Umbilical cord (tissue), 2 donors: ENCODE data around the gene ZMYND11. TPM values are rescaled to one million over a fixed set of nuclear protein-coding genes. Genes with fewer than 3 reads are reported as not detected.
"Not testable (repeated sequence)": the region's sequence is repeated elsewhere in the genome, so short reads cannot be mapped to it uniquely, and the experiment has no call there.

Source experiments
- DNase-seq: peaks from one replicate; pipeline ENCODE4 v3.0.0-alpha.2; 2015; ENCODE audit warnings: low spot score
- total RNA-seq: library from RNA; depleted of rRNA; stranded (reverse); fragments of >200 nt; gene quantifications from one replicate; pipeline ENCODE4 v1.2.3, GENCODE V29; 2014; ENCODE audit warnings: low replicate concordance; ENCODE audit not compliant: insufficient read depth

The ZMYND11 gene
- total RNA-seq, 1 donor from 2014 or later = 68.1 TPM

DNA sequence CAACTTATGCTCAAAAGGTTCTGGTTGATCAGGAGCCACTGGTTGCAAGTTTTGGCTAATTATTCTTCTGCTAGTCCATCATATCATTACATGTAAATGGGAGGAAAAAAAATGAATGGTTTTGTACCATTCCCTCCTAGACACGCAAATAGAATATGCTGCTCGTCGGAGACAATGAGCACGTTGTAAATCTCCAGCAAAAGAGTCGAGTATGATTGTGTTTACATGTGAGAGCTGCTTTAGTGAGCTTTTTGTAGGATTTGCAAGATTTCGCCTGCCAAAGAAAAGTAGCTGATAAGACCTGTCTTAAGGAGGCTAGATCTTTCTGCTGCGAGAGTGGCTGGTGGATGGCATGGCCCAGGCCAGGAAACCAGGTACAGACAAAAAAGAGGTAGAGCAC lies 109.0 kb downstream of the ZMYND11 start:
- DNase-seq = peak; percentile 26

DNA sequence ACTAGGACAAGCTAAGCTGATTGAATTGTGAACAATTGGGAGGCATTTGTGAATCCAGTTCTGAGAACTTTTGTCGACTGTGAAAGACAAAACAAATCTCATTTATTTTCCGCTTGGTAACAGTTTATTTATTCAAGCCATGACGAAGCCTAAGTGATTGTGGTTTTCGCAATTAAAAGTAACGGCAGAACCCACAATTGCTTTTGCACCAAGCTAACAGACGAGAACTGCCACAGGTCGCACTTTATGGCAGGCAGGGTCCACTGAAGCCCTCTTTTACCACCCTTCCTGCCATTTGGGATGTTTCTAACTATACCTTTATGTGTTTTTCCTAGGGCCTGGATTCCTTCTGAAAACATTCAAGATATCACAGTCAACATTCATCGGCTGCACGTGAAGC lies 111.2 kb downstream of the ZMYND11 start:
- DNase-seq = no peak

DNA sequence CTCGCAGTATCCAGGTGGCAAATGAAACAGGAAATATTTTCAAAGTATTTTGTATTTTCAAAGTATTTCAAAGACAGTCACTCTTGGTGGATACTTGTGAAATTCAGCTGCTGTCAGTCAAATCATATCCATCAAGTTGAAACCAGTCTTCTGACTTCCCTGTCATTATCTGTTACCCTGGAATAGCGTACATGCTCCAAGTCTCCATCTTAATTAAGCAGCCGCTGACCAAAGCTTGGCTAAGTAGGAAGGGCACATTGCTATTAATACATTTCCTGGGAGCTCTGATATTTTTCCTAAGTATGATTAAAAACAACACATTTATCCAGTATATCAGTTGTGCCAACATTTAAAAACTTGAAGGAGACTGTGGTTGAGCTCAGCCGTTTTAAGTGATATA lies 112.2 kb downstream of the ZMYND11 start:
- DNase-seq = no peak

DNA sequence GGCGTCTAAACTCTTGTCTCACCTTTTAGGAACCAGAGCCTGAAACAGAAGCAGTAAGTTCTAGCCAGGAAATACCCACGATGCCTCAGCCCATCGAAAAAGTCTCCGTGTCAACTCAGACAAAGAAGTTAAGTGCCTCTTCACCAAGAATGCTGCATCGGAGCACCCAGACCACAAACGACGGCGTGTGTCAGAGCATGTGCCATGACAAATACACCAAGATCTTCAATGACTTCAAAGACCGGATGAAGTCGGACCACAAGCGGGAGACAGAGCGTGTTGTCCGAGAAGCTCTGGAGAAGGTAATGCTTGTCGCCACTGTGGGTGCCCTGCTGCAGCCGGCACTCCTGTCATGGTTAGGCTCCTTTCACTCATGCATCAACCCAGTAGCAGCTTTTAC lies 113.1 kb downstream of the ZMYND11 start:
- no peak for DNase-seq

DNA sequence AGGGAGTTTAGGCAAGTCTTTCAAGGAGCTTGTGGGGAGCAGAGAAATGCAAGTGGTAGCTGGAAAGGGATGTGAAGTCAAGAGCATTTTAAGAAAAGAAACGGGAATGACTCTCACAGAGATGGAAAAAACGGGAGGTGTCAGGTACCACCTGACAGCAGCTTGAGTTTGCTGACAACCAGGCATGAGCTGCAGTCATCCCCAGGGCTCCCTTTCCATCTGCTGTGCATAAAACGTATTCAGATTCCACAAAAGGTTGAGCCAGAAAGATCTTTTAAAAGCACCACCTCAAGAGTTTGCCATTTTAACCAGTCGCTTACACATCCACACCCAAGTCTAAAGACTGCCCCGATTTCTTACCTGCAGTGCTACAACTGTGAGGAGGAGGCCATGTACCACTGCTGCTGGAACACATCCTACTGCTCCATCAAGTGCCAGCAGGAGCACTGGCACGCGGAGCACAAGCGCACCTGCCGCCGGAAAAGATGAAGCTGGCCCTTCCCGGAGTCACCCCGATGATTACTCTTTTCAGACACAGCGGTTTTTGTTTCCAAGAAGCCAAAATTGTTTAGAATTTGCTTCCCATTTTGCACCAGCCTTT lies 116.8 kb downstream of the ZMYND11 start:
- DNase-seq = no peak

DNA sequence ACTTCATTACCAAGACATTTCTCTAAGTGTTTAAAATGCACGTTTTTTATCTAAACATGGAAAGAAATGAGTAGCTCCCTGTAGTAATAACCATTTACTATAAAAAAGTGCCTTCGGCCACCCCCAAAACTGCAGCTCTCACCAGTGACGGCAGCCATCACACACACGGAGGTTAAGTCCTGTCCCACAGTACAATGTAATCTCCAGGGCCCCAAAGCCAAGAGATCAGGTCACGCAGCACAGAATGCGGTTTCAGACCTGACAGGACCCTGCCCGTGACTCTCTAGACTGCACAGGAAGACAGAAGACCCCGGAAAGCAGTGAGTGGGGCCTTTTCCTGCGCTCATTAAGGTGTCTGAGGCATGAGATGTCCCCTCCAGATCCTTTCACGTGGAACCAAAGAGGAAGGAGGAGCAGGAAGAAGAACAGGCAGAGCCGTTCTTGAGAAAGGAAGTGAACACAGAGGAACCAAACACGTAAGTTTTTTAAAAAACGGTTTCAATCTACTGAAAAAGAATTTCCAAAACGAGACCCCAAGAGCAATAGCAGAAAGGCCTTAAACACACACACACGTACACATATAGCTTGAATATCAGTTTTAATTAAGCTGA lies 125.7 kb downstream of the ZMYND11 start:
- DNase-seq = no peak

DNA sequence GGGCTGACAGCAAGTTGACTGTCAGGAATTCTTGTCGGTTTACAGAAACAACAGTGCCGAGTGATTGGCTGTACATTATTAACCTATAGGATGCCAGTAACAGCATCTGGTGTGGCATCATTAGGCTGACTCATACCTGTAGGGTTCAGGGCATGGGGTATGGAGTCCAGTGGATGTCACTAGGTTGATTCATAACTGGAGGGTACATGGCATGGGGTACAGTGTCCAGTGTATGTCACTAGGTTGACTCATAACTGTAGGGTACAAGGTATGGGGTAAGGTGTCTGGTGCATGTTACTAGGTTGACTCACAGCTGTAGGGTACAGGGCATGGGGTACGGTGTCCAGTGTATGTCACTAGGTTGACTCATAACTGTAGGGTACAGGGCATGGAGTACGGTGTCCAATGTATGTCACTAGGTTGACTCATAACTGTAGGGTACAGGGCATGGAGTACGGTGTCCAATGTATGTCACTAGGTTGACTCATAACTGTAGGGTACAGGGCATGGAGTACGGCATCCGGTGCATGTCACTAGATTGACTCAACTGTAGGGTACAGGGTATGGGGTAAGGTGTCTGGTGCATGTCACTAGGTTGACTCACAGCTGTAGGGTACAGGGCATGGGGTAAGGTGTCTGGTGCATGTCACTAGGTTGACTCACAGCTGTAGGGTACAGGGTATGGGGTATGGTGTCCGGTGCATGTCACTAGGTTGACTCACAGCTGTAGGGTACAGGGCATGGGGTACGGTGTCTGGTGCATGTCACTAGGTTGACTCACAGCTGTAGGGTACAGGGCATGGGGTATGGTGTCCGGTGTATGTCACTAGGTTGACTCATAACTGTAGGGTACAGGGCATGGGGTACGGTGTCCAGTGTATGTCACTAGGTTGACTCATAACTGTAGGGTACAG lies 129.2 kb downstream of the ZMYND11 start:
- DNase-seq = not testable (repeated sequence)

DNA sequence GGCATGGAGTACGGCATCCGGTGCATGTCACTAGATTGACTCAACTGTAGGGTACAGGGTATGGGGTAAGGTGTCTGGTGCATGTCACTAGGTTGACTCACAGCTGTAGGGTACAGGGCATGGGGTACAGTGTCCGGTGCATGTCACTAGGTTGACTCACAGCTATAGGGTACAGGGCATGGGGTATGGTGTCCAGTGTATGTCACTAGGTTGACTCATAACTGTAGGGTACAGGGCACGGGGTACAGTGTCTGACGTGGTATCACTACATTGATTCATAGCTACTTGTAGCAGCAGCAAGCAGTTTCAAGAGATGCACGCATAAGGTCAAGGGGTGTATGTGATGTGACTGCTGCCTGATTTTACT lies 129.8 kb downstream of the ZMYND11 start:
- DNase-seq = not testable (repeated sequence)

DNA sequence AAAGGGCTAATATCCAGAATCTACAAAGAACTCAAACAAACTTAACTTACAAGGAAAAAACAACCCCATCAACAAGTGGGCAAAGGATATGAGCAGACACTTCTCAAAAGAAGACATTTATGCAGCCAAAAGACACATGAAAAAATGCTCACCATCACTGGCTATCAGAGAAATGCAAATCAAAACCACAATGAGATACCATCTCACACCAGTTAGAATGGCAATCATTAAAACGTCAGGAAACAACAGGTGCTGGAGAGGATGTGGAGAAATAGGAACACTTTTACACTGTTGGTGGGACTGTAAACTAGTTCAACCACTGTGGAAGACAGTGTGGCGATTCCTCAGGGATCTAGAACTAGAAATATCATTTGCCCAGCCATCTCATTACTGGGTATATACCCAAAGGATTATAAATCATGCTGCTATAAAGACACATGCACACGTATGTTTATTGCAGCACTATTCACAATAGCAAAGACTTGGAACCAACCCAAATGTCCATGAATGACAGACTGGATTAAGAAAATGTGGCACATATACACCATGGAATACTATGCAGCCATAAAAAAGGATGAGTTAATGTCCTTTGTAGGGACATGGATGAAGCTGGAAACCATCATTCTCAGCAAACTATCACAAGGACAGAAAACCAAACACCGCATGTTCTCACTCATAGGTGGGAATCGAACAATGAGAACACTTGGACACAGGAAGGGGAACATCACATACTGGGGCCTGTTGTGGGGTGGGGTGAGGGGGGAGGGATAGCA lies 130.7 kb downstream of the ZMYND11 start:
- DNase-seq = not testable (repeated sequence)

DNA sequence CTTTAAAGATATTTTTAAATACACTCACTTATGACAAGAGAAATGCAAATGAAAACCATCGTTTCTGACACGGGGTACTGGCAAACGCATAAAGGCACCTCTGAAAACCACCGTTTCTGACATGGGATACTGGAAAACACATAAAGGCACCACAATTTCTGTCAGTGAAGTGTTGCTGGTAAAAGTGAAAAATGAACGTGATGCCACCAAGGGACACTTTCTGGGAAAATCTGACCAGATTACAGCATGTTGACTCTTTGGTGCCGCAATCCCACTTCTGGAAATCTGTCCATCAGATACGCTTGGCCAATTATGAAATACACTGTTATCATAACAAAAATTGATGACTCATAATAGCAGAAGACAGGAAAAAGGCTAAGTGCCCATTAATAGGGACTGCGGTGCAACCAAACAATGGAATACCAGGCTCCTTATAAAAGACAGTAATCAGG lies 131.7 kb downstream of the ZMYND11 start:
- DNase-seq = no peak

DNA sequence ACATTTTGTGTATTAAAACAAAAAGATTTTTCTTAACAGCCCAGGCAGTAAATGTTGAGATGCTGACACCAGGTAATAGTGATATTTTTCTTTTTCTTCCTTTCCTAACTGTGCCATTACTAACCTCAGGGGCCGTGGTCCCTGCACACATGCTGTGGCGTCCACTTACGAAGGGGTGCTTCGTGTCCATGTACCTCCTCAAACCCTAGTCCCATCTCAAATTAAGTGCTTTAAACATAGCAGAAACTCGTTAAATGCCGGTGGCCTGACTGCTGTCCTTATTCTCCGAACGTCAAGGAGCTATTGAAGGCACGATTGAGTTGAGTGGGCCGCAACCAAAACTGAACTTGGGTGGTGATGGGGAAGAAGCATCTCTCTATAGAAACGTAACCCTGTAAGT lies 132.4 kb downstream of the ZMYND11 start:
- DNase-seq = no peak

DNA sequence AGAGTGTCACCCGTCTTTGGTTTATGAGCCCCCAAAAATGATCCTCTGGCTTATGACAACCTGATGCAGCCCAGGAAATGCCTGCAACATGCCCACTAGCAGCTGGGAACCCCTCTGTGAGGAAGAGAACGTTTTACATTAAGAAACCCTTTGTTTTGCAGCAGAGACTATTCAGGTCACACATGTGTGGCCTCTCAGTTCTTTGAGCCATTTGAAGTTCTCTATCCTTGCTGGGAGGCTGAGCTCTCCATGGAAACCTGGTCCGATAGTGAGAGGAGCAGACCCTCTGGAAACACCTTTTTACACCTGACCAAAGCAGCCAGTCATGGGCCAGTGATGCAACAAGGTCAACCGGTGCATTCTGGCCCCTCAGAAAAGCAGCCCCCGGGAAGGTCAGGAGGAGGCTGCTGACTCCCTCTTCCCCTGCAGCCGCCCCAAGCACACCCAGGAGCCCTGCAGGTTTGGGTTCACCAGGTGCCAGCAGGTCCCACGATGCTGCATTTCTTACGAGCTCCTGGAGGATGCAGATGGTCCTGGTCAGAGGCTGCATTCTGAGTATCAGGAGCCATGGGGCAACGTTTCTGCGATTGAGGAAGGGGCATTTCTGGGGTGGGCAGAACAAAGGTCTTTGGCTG lies 134.3 kb downstream of the ZMYND11 start:
- DNase-seq = no peak

DNA sequence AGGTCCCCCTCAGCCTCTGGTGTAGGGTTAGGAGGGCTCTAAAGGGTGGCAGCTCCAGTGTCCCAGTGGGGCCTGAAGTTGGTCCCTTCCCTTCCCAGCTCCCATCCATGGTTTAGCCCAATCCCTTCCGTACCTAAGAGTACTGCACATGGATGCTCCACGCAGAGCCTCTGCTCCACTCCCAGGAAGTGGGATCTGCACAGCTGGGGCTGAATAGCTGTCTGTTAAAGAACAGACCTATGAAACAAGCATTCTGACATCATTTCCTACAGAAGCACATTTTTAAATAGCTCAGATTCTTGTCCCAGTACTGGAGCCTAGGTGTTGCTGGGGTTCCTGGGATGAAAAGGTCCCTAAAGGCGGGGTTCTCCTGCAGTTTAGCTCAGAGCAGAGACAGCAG lies 135.9 kb downstream of the ZMYND11 start:
- DNase-seq = no peak

DNA sequence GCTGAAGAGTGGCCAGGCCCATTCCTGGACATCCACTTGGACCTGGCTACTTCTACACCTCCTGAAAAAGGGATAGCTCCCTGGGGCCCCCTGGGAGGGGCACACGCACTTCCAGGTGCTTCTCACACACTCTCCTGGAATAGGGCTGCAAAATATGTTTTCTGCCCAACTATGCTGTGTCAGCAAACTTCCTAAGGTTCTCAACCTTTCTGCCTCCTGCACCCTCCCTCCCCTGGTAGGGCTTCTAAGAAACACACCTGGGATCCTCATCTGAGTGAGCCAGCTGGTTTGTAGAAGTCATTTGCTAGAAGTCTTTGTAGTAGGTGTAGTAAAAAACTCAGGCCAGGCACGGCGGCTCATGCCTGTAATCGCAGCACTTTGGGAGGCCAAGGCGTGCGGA lies 136.5 kb downstream of the ZMYND11 start:
- no peak for DNase-seq

DNA sequence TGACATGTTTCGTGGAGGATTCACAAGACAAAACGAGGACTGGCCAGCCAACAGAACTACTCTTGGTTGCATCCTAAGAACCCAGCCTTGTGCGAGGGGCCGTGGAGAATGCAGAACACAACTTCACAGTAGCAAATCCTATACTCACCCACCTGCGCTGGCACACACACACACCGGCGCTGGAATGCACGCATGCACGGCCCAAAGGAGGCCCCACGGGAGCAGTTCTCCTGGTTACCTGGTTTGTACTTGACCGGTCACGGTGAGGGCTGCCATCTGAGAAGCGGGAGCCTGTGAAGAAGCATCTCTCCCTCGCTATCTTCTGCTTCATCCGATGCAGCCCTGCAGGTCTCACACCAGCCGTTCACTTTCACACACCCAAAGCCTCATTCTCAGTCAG lies 137.8 kb downstream of the ZMYND11 start:
- DNase-seq = no peak

DNA sequence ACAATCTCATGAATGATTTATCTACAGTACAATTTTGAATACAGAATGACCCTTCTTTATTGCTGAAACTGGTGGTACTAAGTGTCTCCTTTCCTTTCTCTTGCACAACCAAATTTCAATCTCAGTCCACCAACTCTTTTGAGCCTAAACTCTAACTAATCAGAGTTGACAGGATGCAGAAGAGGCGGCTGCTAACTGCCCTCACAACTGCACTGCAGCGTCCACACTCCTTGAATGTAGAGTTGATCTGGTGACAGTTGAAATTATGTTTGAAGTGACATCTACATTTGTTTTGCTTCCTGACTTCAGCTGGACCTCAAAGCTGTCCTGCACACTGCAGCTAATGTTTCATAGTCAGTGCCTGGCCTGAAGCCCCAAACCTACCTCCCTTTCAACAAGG lies 139.6 kb downstream of the ZMYND11 start:
- no peak for DNase-seq

DNA sequence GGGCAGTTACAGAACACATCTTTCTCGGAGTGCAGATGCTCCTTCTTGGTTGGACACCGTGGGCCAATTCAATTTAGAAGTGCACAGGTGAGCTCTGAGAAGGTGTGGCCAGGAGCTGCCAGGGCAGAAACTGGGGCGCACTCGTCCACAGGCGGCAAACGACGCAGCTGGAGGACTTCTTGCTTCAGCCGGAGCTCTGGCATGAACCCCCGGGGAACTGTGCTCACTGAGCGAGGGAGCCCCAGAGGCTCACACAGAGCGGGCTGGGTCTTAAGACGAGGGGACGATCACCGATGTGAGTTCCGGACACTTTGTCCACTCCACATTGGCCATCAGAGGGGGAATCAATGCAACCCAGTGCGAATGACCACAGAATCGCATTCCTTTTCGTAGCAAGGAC lies 140.4 kb downstream of the ZMYND11 start:
- no peak for DNase-seq

DNA sequence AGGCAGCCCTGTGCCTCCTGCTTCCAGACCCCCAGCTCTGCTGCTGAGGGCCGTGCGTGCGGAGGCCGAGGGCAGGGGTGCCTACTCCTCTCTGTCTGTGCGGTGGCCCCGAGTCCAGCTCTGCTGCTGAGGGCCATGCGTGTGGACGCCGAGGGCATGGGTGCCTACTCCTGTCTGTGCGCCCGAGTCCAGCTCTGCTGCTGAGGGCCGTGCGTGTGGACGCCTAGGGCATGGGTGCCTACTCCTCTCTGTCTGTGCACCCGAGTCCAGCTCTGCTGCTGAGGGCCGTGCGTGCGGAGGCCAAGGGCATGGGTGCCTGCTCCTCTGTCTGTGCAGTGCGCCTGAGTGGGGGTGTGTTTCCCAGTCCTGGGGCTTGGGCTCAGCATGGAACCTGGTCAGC lies 142.7 kb downstream of the ZMYND11 start:
- DNase-seq = no peak

DNA sequence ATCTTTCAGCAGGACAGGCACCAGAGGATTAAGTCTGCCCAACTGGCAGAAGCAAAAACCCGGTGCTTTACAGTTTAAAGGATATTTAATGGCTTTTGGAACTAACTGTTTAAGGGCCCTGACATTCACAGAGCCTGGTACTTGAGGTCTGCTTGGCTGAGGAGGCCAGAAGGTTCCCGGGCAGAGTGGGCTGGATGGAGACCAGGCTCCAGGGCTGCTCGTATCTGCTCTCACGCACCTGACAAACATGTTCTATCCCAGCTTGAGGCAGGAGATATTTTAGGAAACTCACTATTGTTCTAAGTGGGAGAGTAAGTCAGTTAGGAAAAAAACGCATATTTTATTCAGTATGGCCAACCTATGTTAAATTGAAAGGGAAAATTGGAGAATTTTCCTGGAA lies 143.5 kb downstream of the ZMYND11 start:
- DNase-seq = no peak

DNA sequence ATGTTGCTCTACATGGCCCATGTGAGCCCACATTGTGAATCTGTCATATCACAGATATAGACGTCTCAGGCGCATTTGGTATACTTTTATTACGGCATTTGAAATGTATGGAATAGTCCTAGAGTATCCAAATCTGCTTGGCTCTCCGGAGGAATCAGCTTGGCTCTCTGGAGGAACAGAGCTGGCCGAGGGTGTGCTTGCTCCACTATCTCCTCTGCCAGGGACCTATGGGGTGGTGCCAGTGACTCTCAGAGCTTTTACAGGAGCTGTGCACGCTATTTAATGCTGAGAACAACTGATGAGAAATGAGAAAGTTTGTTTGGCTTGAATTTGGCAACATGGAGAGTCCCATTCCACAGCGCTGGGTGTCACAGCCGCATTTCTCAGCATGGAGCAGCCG lies 144.0 kb downstream of the ZMYND11 start:
- DNase-seq = no peak

DNA sequence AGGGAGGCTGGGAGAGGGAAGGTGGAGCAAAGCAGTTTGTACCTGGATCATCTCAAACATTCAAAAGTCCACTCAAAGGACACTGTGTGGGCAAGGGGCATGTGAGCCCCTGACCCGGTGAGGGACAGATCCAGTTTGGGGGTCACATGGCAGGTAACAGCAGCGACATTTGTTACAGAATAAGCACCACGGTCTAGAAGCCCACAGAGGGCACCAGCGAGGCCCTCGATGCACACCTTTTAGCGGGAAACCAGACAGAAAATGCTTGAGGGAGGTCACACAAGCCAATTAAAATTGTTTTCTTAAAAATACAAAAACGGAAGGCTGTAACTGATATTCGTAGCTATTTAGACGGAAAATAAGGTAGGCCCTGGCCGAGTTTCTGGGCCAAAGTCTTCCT lies 144.4 kb downstream of the ZMYND11 start:
- DNase-seq = no peak
